Measurements from ENCODE around the gene HYAL4.
"Not testable (repeated sequence)": the region's sequence is repeated elsewhere in the genome, so short reads cannot be mapped to it uniquely, and the experiment has no call there.

HYAL4 gene

GRCh38 chr7:123847868-123848267 lies 2.9 kb downstream of the HYAL4 start:
- no peak for DNase-seq

- no peak for DNase-seq
These were observed 4.9 kb downstream of the HYAL4 start for GRCh38 chr7:123849855-123850254.

GRCh38 chr7:123851404-123851803 lies 6.4 kb downstream of the HYAL4 start:
- DNase-seq = not testable (repeated sequence)

GRCh38 chr7:123854291-123854690 lies 9.3 kb downstream of the HYAL4 start:
- DNase-seq = not testable (repeated sequence)

- DNase-seq = not testable (repeated sequence)
These were observed 11.5 kb downstream of the HYAL4 start for GRCh38 chr7:123856428-123856827.

- DNase-seq = no peak
These were observed 15.9 kb downstream of the HYAL4 start for GRCh38 chr7:123860848-123861247.

- no peak for DNase-seq
These were observed 17.8 kb downstream of the HYAL4 start for GRCh38 chr7:123862775-123863174.

- DNase-seq = no peak
These were observed 18.5 kb downstream of the HYAL4 start for GRCh38 chr7:123863461-123863860.

GRCh38 chr7:123864012-123864411 lies 19.0 kb downstream of the HYAL4 start:
- no peak for DNase-seq

- no peak for DNase-seq
These were observed 19.5 kb downstream of the HYAL4 start for GRCh38 chr7:123864436-123864835.

- no peak for DNase-seq
These were observed 20.0 kb downstream of the HYAL4 start for GRCh38 chr7:123864966-123865365.

- no peak for DNase-seq
These were observed 20.6 kb downstream of the HYAL4 start for GRCh38 chr7:123865517-123866117.

GRCh38 chr7:123867225-123867624 lies 22.3 kb downstream of the HYAL4 start:
- DNase-seq = no peak

GRCh38 chr7:123871998-123872867 lies 27.3 kb downstream of the HYAL4 start:
- no peak for DNase-seq

- DNase-seq = no peak
These were observed 27.9 kb downstream of the HYAL4 start for GRCh38 chr7:123872908-123873307.

- no peak for DNase-seq
These were observed 31.7 kb downstream of the HYAL4 start for GRCh38 chr7:123876557-123877256.

- no peak for DNase-seq
These were observed 34.7 kb downstream of the HYAL4 start for GRCh38 chr7:123879628-123880027.

- DNase-seq = no peak
These were observed 36.3 kb downstream of the HYAL4 start for GRCh38 chr7:123881300-123881699.

- DNase-seq = no peak
These were observed 38.2 kb downstream of the HYAL4 start for GRCh38 chr7:123883154-123883553.

GRCh38 chr7:123888192-123888591 lies 43.2 kb downstream of the HYAL4 start:
- DNase-seq = no peak

GRCh38 chr7:123894753-123895152 lies 49.8 kb downstream of the HYAL4 start:
- not testable (repeated sequence) for DNase-seq

- no peak for DNase-seq
These were observed 56.1 kb downstream of the HYAL4 start for GRCh38 chr7:123901101-123901500.

- no peak for DNase-seq
These were observed 60.7 kb downstream of the HYAL4 start for GRCh38 chr7:123905714-123906113.

GRCh38 chr7:123916240-123916724 lies 71.3 kb downstream of the HYAL4 start:
- DNase-seq = no peak
